Psoas muscle (tissue), 8 donors: ENCODE results near the gene ACMSD. TPM values are rescaled to one million over a fixed set of nuclear protein-coding genes. Genes with fewer than 3 reads are reported as not detected.
A peak's percentile ranks its signal among the peaks of the same experiment; 100 is the strongest.

ENCODE experiments used
- ATAC-seq, 4 donors: fragments of 200-7000 bp; cut with Tn5 transposase; one replicate each; pipeline ENCODE4 v1.9.1; 2020; ENCODE audit warnings: moderate library complexity in 3 of 4, mild to moderate bottlenecking in 2 of 4
- DNase-seq, 2 donors: peaks; one replicate each; pipeline ENCODE4 v3.0.0-alpha.2; 2020
- H3K27ac ChIP-seq: fragments of 200-600 bp; one replicate; pipeline ENCODE4 v1.8.0; 2022
- H3K27me3 ChIP-seq, 3 donors: fragments of 200-600 bp in 1 of 3; one replicate each; pipeline versions ENCODE4 v1.6.1 to v1.8.0; 2013 to 2022; ENCODE audit warnings: low read length in 2 of 3, mild to moderate bottlenecking in 2 of 3, moderate library complexity in 1 of 3; ENCODE audit not compliant: insufficient read depth in 3 of 3
- H3K36me3 ChIP-seq, 2 donors: fragments of 200-600 bp in 1 of 2; one replicate each; pipeline versions ENCODE4 v1.6.1 to v1.8.0; 2013 to 2022; ENCODE audit warnings: low read depth in 1 of 2, mild to moderate bottlenecking in 1 of 2, moderate library complexity in 1 of 2; ENCODE audit not compliant: insufficient read depth in 1 of 2
- H3K4me1 ChIP-seq: fragments of 200-600 bp; one replicate; pipeline ENCODE4 v1.8.0; 2022
- H3K4me3 ChIP-seq: fragments of 200-600 bp; one replicate; pipeline ENCODE4 v1.8.0; 2022; ENCODE audit warnings: mild to moderate bottlenecking
- H3K9me3 ChIP-seq: fragments of 200-600 bp; one replicate; pipeline ENCODE4 v1.8.0; 2022
- CTCF ChIP-seq: fragments of 200-600 bp; IDR thresholded peaks from one replicate; pipeline ENCODE4 v1.8.0; 2022; ENCODE audit warnings: antibody characterized with exemption
- WGBS, 3 donors: extraction: QIAGEN DNeasy Blood & Tissue Kit; methylation state at CpG; one replicate each; pipeline versions ENCODE4 v1.1.6 to v1.1.7; 2013; 5-methylcytosine and 5-hydroxymethylcytosine counted together
- intact Hi-C, 2 donors: fragments of 100-400 bp; cut with DNase I; formaldehyde crosslinking; loops; one replicate each; pipeline versions ENCODE4 v1.11.0 to v1.14.2; 2022
- polyA plus RNA-seq, 3 donors: library from polyadenylated mRNA; stranded (reverse); fragments of 200-250 nt; gene quantifications; one replicate each; pipeline ENCODE4 v1.2.3, GENCODE V29; 2013
- total RNA-seq, 4 donors: library from RNA; stranded (reverse); fragmentation: NEBNext Ultra II Directional in 2 of 4; extraction: Animal tissue kit (Norgen Biotek cat#: 25700) in 2 of 4; gene quantifications; one replicate each; pipeline versions ENCODE4 v1.2.1 to v1.2.4, GENCODE V29; 2021 to 2023
- donor health status: healthy with polysubstance abuse.
- donor health status: DM: no; HTN: no; CAD: no; lungs with moderate emphysema.
- donor health status: Bipolar disorder and iron deficiency.
- donor health status: healthy.
- donor health status: DM: yes; HTN: yes; CAD: no.
- donor health status: DM: no; HTN: no; CAD: no.
- donor health status: DM: no; HTN: no; CAD: no.
- donor health status: DM: yes; HTN: yes; CAD: no.

ACMSD gene
- total and polyA plus RNA-seq, 7 donors: not detected

GRCh38 chr2:134932864-134933526 is 94.6 kb downstream of the ACMSD start:
- Histone ChIP-seq H3K4me3 (no peak overlapping the region), H3K9me3 (no peaks in the 10 kb centered on the region), H3K27ac (no peak overlapping the region), H3K4me1 (peaks cover 38% of the 10 kb centered on the region), H3K36me3 (peaks cover 0 to 14% of the 10 kb centered on the region in 2 donors), H3K27me3 (no peaks in the 10 kb centered on the region)
- intact Hi-C loops: no loop called here
- 81 to 96% (median 83%) methylated on average over 3 of the region's 3 CpGs for WGBS, 3 donors
- no peak for TF ChIP-seq CTCF
- no peak for DNase-seq
- peak in 1 of 4 donors; percentile 36 for ATAC-seq

- intact Hi-C loops: no loop called here
- WGBS, 3 donors: 85 to 96% (median 95%) methylated on average over 1 of the region's 1 CpG
- H3K4me1 ChIP-seq: peaks cover 38% of the 10 kb centered on the region
- no peak for DNase-seq
- H3K9me3 ChIP-seq: no peaks in the 10 kb centered on the region
- no peak overlapping the region for H3K4me3 ChIP-seq
- no peak for TF ChIP-seq CTCF
- H3K27ac ChIP-seq: no peak overlapping the region
- no peak for ATAC-seq
- peaks cover 0 to 21% of the 10 kb centered on the region in 2 donors for H3K36me3 ChIP-seq
- H3K27me3 ChIP-seq: no peaks in the 10 kb centered on the region
Observed at GRCh38 chr2:134933732-134934131, 95.3 kb downstream of the ACMSD start.

- Histone ChIP-seq H3K4me1 (peaks cover 38% of the 10 kb centered on the region), H3K27me3 (no peaks in the 10 kb centered on the region), H3K36me3 (peaks cover 0 to 25% of the 10 kb centered on the region in 2 donors), H3K4me3 (no peak overlapping the region), H3K27ac (no peak overlapping the region), H3K9me3 (no peaks in the 10 kb centered on the region)
- no peak for DNase-seq
- no peak for ATAC-seq
- WGBS, 3 donors: 55 to 64% (median 61%) methylated on average over 2 of the region's 2 CpGs
- TF ChIP-seq CTCF: no peak
- intact Hi-C loops: no loop called here
Observed at GRCh38 chr2:134934150-134934549, 95.7 kb downstream of the ACMSD start.

- no peaks in the 10 kb centered on the region for H3K9me3 ChIP-seq
- ATAC-seq: no peak
- H3K4me3 ChIP-seq: no peak overlapping the region
- no peak for DNase-seq
- no peaks in the 10 kb centered on the region for H3K27me3 ChIP-seq
- 12 to 29% (median 13%) methylated on average over 1 of the region's 1 CpG for WGBS, 3 donors
- H3K27ac ChIP-seq: no peak overlapping the region
- intact Hi-C loops: no loop called here
- peaks cover 38% of the 10 kb centered on the region for H3K4me1 ChIP-seq
- no peak for TF ChIP-seq CTCF
- H3K36me3 ChIP-seq: peaks cover 0 to 30% of the 10 kb centered on the region in 2 donors
Observed at GRCh38 chr2:134934641-134935040, 96.2 kb downstream of the ACMSD start.

GRCh38 chr2:134936691-134937090 is 98.3 kb downstream of the ACMSD start:
- H3K27me3 ChIP-seq: no peaks in the 10 kb centered on the region
- DNase-seq: no peak
- intact Hi-C loops: no loop called here
- H3K9me3 ChIP-seq: no peaks in the 10 kb centered on the region
- peaks cover 31% of the 10 kb centered on the region for H3K4me1 ChIP-seq
- no peak for ATAC-seq
- no peak overlapping the region for H3K4me3 ChIP-seq
- TF ChIP-seq CTCF: no peak
- WGBS, 3 donors: 86 to 94% (median 86%) methylated on average over 4 of the region's 4 CpGs
- H3K36me3 ChIP-seq: peaks cover 4 to 51% of the 10 kb centered on the region in 2 donors
- H3K27ac ChIP-seq: no peak overlapping the region
